Medulla oblongata (tissue), 1 donor: ENCODE results near the gene UBQLN1.
"Not testable (repeated sequence)": the region's sequence is repeated elsewhere in the genome, so short reads cannot be mapped to it uniquely, and the experiment has no call there.

Source experiments
- DNase-seq: peaks from one replicate; pipeline ENCODE4 v3.0.0-alpha.2; 2015; ENCODE audit errors: extremely low spot score

The UBQLN1 gene

GRCh38 chr9:83707768-83708514 is at the start of gene UBQLN1:
Gene UBQLN1, minus strand, starts transcription at chr9:83707958. Its CDS starts 279 bp downstream, at chr9:83707679.
- DNase-seq, result peak; percentile 93

GRCh38 chr9:83754383-83754977 is 46.7 kb upstream of the UBQLN1 start:
- no peak for DNase-seq

- DNase-seq, result no peak
Observed at GRCh38 chr9:83749706-83750105, 41.9 kb upstream of the UBQLN1 start.

- DNase-seq, result no peak
Observed at GRCh38 chr9:83744206-83744605, 36.4 kb upstream of the UBQLN1 start.

DNA sequence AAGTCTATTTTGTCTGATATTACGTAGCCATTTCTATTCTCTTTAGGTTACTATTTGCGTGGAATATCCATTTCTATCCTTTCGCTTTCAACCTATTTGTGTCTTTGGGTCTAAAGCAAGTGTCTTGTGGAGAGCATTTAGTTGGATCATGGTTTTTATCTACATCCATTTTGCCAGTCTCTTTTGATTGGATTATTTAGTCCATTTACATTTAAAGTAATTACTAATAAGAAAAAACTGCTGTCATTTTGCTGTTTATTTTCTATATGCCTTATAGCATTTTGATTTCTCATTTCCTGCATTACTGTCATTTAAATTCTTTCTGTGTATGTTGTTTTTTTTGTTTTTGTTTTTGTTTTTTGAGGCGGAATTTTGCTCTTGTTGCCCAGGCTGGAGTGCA is 26.0 kb upstream of the UBQLN1 start:
- no peak for DNase-seq

GRCh38 chr9:83728591-83729368 is 21.0 kb upstream of the UBQLN1 start:
- not testable (repeated sequence) for DNase-seq

- DNase-seq, result no peak
Observed at GRCh38 chr9:83724436-83724835, 16.7 kb upstream of the UBQLN1 start.

- no peak for DNase-seq
Observed at GRCh38 chr9:83722726-83723495, 15.2 kb upstream of the UBQLN1 start.

GRCh38 chr9:83721509-83721908 is 13.8 kb upstream of the UBQLN1 start:
- DNase-seq, result no peak

- DNase-seq, result no peak
Observed at GRCh38 chr9:83715794-83716193, 8.0 kb upstream of the UBQLN1 start.

- DNase-seq, result no peak
Observed at GRCh38 chr9:83715221-83715620, 7.5 kb upstream of the UBQLN1 start.

DNA sequence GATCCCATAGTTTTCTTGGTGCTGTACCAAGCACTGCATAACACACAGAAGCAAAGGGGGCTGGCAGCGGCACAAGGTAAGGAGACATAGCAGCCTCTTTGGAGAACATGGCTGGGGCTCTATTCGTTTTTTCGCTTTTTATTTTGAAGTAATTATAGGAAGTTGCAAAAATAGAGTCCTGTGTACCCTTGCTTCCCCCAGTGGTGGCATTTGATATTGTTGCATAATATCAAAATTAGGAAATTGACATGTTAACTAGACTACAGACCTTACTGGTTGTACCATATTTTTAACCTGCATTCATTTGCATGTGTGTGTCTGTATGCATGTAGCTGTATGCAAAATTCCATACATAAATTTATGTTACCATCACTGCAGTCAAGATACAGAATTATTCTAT is 6.6 kb upstream of the UBQLN1 start:
- no peak for DNase-seq

GRCh38 chr9:83708515-83709158 is 879 bp upstream of the UBQLN1 start:
- DNase-seq, result peak; percentile 88

DNA sequence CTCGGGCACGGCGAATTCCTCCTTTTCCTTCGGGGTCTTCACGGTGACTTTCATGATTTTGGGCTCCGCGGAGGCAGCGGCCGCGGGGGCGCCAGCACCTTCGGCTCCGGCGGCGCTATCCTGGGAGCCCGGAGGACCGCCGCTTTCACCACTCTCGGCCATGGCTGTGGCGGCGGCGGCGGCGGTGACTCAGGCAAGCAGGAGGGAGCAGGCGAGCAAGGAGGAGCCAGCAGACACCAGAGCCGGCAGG is 315 bp downstream of the UBQLN1 start:
- no peak for DNase-seq

GRCh38 chr9:83706676-83707517 is 861 bp downstream of the UBQLN1 start:
- DNase-seq, result peak; percentile 23

- not testable (repeated sequence) for DNase-seq
Observed at GRCh38 chr9:83705219-83705651, 2.5 kb downstream of the UBQLN1 start.

GRCh38 chr9:83701769-83702168 is 6.0 kb downstream of the UBQLN1 start:
- DNase-seq, result no peak

- DNase-seq, result no peak
Observed at GRCh38 chr9:83701286-83701685, 6.5 kb downstream of the UBQLN1 start.

DNA sequence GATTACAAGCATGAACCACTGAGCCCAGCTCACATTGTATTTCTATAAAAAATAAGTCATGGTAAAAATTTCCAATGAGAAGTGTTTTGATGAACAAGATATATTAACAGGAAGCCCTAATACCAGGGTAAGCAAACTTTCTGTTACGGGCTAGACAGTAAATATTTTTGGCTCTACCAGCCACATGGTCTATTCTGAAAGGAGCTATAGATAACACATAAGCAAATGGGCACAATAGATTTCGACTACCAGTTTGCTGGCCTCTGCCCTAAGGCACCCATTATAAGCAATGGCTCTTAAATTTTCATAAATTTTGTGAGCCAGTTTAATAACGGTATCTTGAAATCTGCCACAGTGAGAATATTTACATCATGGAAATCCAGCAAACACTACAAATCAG is 8.1 kb downstream of the UBQLN1 start:
- DNase-seq, result no peak

GRCh38 chr9:83698976-83699585 is 8.7 kb downstream of the UBQLN1 start:
- DNase-seq, result no peak
